K562 (cell line): ENCODE measurements around the gene EGR1. TPM values are rescaled to one million over a fixed set of nuclear protein-coding genes. Genes with fewer than 3 reads are reported as not detected.

Experiments used
- KLF16 ChIP-seq: IDR thresholded peaks from 2 replicates; pipeline ENCODE4 v1.6.1; 2016; ENCODE audit warnings: antibody characterized with exemption
- SIN3A ChIP-seq, 2 experiments: fragments of 150-350 bp in 1 of 2; IDR thresholded peaks; 2 replicates each; pipeline ENCODE4 v1.6.1; 2011 to 2016; ENCODE audit warnings: borderline replicate concordance in 2 of 2, low read depth in 2 of 2, low read length in 2 of 2, mild to moderate bottlenecking in 2 of 2, moderate library complexity in 2 of 2; ENCODE audit not compliant: control insufficient read depth in 1 of 2
- TARDBP ChIP-seq: fragments of 450-650 bp; IDR thresholded peaks from 2 replicates; pipeline ENCODE4 v1.6.1; 2016
- polyA plus RNA-seq, 8 experiments: library from polyadenylated mRNA; depleted of rRNA in 4 of 8; stranded (reverse) in 5 of 8; unstranded in 3 of 8; fragments of >200 nt; fragmentation: Nextera tagmentation in 2 of 8; fragmentation: Illumina TruSeq in 1 of 8; extraction: Ambion mirVana in 2 of 8; extraction: Trizol in 1 of 8; gene quantifications; 2 replicates each; pipeline versions ENCODE4 v1.2.1 to v1.2.3, GENCODE V29; 2011 to 2014; ENCODE audit warnings: inconsistent platforms in 1 of 8, missing spikeins in 1 of 8
- total RNA-seq, 7 experiments: library from RNA; depleted of rRNA in 6 of 7; stranded (reverse); fragments of >200 nt in 6 of 7; fragmentation: Illumina TruSeq in 2 of 7; extraction: Trizol in 2 of 7; gene quantifications; 2 replicates each; pipeline versions ENCODE4 v1.2.1 to v1.2.3, GENCODE V29; 2011 to 2021; ENCODE audit warnings: low replicate concordance in 1 of 7
- TF ChIP-seq, protein P1 (sequence below), 3 experiments: fragments of 200-800 bp in 1 of 3; fragments of 250-450 bp in 1 of 3; fragments of 450-650 bp in 1 of 3; sonication (Bioruptor Pico) in 1 of 3; sonication (Bioruptor generic) in 1 of 3; formaldehyde crosslinking in 1 of 3; IDR thresholded peaks; 2 replicates each; pipeline versions ENCODE4 v1.6.1 to v1.8.0; 2016 to 2022; ENCODE audit warnings: mild to moderate bottlenecking in 2 of 3, missing genetic modification characterization in 2 of 3, missing compliant biosample characterization in 1 of 3, moderate library complexity in 1 of 3
- TF ChIP-seq, protein P2 (sequence below): sonication (generic); formaldehyde crosslinking; IDR thresholded peaks from 2 replicates; pipeline ENCODE4 v1.8.0; 2022; ENCODE audit warnings: missing genetic modification reagents, mild to moderate bottlenecking, borderline replicate concordance

Gene EGR1
- total and polyA plus RNA-seq, 9 of the 15 experiments (the other 6 are each of a cell fraction or from before 2014, with no cell fraction given): 1.3 to 132 (median 21.5) TPM

DNA sequence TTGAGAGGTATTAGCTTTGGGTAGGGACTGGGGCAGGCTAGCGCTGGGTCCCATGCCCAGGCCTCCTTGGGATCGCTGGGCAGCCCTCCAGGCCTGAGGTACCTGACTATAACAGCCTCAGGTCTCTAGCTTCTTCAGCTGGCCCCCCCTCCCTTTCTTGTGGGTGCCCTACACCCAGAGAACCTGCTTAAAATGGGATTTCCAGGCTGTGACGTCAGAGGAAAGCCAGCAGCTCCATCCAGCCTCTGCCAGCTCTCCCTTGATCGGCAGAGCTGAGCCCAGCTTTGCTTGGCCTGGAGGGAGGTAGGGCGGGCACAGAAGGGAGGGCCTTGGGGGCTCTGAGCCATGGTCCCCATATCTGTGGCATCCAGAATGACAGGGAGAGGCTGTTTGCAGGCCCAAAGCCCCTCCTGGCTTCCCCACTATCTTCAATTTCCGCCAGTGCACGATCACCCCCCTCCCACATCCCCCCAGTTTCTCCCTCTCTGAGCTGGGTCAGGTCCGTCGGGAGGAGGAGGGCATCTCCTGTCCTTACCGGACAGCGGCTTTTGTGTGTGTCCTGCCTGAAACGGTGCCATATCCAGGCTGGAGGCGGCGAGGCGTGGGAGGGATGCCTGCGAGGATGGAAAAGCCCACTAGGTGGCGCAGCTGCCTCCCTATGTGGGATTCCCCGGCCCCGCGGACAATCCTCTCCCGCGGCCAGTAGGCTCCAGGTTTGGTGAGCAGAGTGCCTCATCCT lies 15.6 kb upstream of the EGR1 start (continued):
- TF ChIP-seq, protein P1, sequence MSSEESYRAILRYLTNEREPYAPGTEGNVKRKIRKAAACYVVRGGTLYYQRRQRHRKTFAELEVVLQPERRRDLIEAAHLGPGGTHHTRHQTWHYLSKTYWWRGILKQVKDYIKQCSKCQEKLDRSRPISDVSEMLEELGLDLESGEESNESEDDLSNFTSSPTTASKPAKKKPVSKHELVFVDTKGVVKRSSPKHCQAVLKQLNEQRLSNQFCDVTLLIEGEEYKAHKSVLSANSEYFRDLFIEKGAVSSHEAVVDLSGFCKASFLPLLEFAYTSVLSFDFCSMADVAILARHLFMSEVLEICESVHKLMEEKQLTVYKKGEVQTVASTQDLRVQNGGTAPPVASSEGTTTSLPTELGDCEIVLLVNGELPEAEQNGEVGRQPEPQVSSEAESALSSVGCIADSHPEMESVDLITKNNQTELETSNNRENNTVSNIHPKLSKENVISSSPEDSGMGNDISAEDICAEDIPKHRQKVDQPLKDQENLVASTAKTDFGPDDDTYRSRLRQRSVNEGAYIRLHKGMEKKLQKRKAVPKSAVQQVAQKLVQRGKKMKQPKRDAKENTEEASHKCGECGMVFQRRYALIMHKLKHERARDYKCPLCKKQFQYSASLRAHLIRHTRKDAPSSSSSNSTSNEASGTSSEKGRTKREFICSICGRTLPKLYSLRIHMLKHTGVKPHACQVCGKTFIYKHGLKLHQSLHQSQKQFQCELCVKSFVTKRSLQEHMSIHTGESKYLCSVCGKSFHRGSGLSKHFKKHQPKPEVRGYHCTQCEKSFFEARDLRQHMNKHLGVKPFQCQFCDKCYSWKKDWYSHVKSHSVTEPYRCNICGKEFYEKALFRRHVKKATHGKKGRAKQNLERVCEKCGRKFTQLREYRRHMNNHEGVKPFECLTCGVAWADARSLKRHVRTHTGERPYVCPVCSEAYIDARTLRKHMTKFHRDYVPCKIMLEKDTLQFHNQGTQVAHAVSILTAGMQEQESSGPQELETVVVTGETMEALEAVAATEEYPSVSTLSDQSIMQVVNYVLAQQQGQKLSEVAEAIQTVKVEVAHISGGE (CRISPR knock-in tag; IDR thresholded peaks at IDR 0.05): no peak
- TF ChIP-seq KLF16 (peak; percentile 85), SIN3A (IDR thresholded peaks at IDR 0.05; ENCODE audit: borderline replicate concordance in 2 of 2, control insufficient read depth in 1 of 2, low read depth in 2 of 2, low read length in 2 of 2) (no peak), TARDBP (no peak)
- TF ChIP-seq, protein P2, sequence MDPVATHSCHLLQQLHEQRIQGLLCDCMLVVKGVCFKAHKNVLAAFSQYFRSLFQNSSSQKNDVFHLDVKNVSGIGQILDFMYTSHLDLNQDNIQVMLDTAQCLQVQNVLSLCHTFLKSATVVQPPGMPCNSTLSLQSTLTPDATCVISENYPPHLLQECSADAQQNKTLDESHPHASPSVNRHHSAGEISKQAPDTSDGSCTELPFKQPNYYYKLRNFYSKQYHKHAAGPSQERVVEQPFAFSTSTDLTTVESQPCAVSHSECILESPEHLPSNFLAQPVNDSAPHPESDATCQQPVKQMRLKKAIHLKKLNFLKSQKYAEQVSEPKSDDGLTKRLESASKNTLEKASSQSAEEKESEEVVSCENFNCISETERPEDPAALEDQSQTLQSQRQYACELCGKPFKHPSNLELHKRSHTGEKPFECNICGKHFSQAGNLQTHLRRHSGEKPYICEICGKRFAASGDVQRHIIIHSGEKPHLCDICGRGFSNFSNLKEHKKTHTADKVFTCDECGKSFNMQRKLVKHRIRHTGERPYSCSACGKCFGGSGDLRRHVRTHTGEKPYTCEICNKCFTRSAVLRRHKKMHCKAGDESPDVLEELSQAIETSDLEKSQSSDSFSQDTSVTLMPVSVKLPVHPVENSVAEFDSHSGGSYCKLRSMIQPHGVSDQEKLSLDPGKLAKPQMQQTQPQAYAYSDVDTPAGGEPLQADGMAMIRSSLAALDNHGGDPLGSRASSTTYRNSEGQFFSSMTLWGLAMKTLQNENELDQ (CRISPR knock-in tag): no peak
- TF ChIP-seq, all 486 proteins: peak for 63
